Lower leg skin (tissue), 3 donors: ENCODE data around the gene CFAP53.

Source experiments
- POLR2A ChIP-seq, 2 donors: fragments of 450-650 bp; IDR thresholded peaks; one replicate each; pipeline ENCODE4 v1.6.1; 2016 to 2017; ENCODE audit warnings: antibody characterized with exemption in 2 of 2, mild to moderate bottlenecking in 1 of 2, moderate library complexity in 1 of 2
- TF ChIP-seq, protein P1 (sequence below), 3 donors: fragments of 450-650 bp; IDR thresholded peaks; one replicate each; pipeline ENCODE4 v1.5.1; 2016; ENCODE audit warnings: antibody characterized with exemption in 3 of 3, mild to moderate bottlenecking in 3 of 3, moderate library complexity in 2 of 3

GRCh38 chr18:50190236-50190635 is 76.1 kb downstream of the CFAP53 start:
- TF ChIP-seq, protein P1, sequence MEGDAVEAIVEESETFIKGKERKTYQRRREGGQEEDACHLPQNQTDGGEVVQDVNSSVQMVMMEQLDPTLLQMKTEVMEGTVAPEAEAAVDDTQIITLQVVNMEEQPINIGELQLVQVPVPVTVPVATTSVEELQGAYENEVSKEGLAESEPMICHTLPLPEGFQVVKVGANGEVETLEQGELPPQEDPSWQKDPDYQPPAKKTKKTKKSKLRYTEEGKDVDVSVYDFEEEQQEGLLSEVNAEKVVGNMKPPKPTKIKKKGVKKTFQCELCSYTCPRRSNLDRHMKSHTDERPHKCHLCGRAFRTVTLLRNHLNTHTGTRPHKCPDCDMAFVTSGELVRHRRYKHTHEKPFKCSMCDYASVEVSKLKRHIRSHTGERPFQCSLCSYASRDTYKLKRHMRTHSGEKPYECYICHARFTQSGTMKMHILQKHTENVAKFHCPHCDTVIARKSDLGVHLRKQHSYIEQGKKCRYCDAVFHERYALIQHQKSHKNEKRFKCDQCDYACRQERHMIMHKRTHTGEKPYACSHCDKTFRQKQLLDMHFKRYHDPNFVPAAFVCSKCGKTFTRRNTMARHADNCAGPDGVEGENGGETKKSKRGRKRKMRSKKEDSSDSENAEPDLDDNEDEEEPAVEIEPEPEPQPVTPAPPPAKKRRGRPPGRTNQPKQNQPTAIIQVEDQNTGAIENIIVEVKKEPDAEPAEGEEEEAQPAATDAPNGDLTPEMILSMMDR (IDR thresholded peaks at IDR 0.05) = no peak
- no peak for TF ChIP-seq POLR2A (IDR thresholded peaks at IDR 0.05)
